HepG2 (cell line): Measurements from ENCODE around the gene SPRED3. TPM values are rescaled to one million over a fixed set of nuclear protein-coding genes. Genes with fewer than 3 reads are reported as not detected.
A peak's percentile ranks its signal among the peaks of the same experiment; 100 is the strongest.

Experiments used
- ATAC-seq: fragments of 200-7000 bp; cut with Tn5 transposase; 3 replicates; pipeline ENCODE4 v1.9.1; 2020; ENCODE audit warnings: mild to moderate bottlenecking, moderate library complexity
- BruUV-seq: library from RNA; stranded (reverse); fragments of 400-500 nt; replicated peaks from 2 replicates; lab custom pipeline; 2021; lab: Mats Ljungman, UMichigan
- CTCF ChIA-PET: fragments of 300-600 bp; formaldehyde crosslinking; extraction: SDS; loops from one replicate; lab custom pipeline; 2021; ENCODE audit warnings: low total read pairs, inconsistent platforms, low intra/inter-chr PET ratio; lab: Yijun Ruan, JAX
- POLR2A ChIA-PET: fragments of 350-600 bp; sonication (Branson Sonifier 250); formaldehyde crosslinking; loops from one replicate; lab custom pipeline; 2020; ENCODE audit warnings: antibody characterized with exemption, inconsistent platforms; lab: Yijun Ruan, JAX
- DNase-seq: peaks from one replicate; pipeline ENCODE4 v3.0.0-alpha.2; 2015; ENCODE audit warnings: low spot score
- FAIRE-seq: peaks from 3 replicates; lab custom pipeline; 2011; peaks lifted over from hg19 to GRCh38; lab: Jason Lieb, UNC
- H2AFZ ChIP-seq: one replicate; pipeline ENCODE4 v1.6.1; 2011; ENCODE audit warnings: low read length, inconsistent platforms
- H3K27ac ChIP-seq: fragments of 300-600 bp; 3 replicates; pipeline ENCODE4 v1.8.0; 2011; ENCODE audit warnings: mixed run types, mild to moderate bottlenecking, mixed read lengths, low read length, inconsistent platforms; ENCODE audit not compliant: insufficient read depth; ENCODE audit errors: extremely low read length
- H3K27me3 ChIP-seq, 2 experiments: fragments of 200-600 bp in 1 of 2; 2 replicates in 1 of 2; 3 replicates in 1 of 2; pipeline versions ENCODE4 v1.6.0 to v1.8.0; 2011; ENCODE audit warnings: low read length in 2 of 2, mild to moderate bottlenecking in 2 of 2, moderate library complexity in 2 of 2, inconsistent platforms in 1 of 2; ENCODE audit not compliant: insufficient read depth in 2 of 2, control insufficient read depth in 1 of 2
- H3K36me3 ChIP-seq, 2 experiments: fragments of 200-600 bp in 1 of 2; replicated peaks in 1 of 2; 2 replicates in 1 of 2; 3 replicates in 1 of 2; pipeline versions ENCODE4 v1.5.1 to v1.8.0; 2011; ENCODE audit warnings: low read length in 2 of 2, inconsistent platforms in 1 of 2; ENCODE audit not compliant: insufficient read depth in 2 of 2, control insufficient read depth in 1 of 2
- H3K4me1 ChIP-seq: 2 replicates; pipeline ENCODE4 v1.5.1; 2012; ENCODE audit warnings: low read length, inconsistent platforms; ENCODE audit not compliant: insufficient read depth
- H3K4me2 ChIP-seq: 2 replicates; pipeline ENCODE4 v1.6.0; 2011; ENCODE audit warnings: low read depth, low read length, inconsistent platforms
- H3K4me3 ChIP-seq, 3 experiments: fragments of 200-600 bp in 1 of 3; sonication (generic), shearing (Covaris generic) in 1 of 3; replicated peaks in 1 of 3; 2 replicates each; pipeline ENCODE4 v1.5.1; 2011 to 2016; ENCODE audit warnings: low read length in 3 of 3, inconsistent platforms in 2 of 3, low read depth in 2 of 3, mild to moderate bottlenecking in 2 of 3, control low read depth in 1 of 3, mixed read lengths in 1 of 3; ENCODE audit not compliant: insufficient read depth in 1 of 3
- H3K79me2 ChIP-seq: one replicate; pipeline ENCODE4 v1.6.1; 2011; ENCODE audit warnings: low read length, inconsistent platforms; ENCODE audit not compliant: insufficient read depth
- H3K9ac ChIP-seq: 2 replicates; pipeline ENCODE4 v1.6.0; 2011; ENCODE audit warnings: mild to moderate bottlenecking, low read depth, low read length, inconsistent platforms; ENCODE audit not compliant: insufficient read depth
- H3K9me3 ChIP-seq: 2 replicates; pipeline ENCODE4 v1.5.1; 2012; ENCODE audit warnings: mild to moderate bottlenecking, low read length
- H4K20me1 ChIP-seq: 2 replicates; pipeline ENCODE4 v1.6.0; 2011; ENCODE audit warnings: inconsistent platforms, mild to moderate bottlenecking, low read length, moderate library complexity; ENCODE audit not compliant: insufficient read depth
- CEBPG ChIP-seq: IDR thresholded peaks from 2 replicates; pipeline ENCODE4 v1.6.1; 2016
- FOXA3 ChIP-seq: IDR thresholded peaks from 2 replicates; pipeline ENCODE4 v1.6.1; 2016; ENCODE audit warnings: missing genetic modification reagents, missing compliant biosample characterization
- PAF1 ChIP-seq: IDR thresholded peaks from 2 replicates; pipeline ENCODE4 v1.6.1; 2016; ENCODE audit warnings: missing genetic modification reagents, missing compliant biosample characterization
- RFX1 ChIP-seq: fragments of 450-650 bp; IDR thresholded peaks from 2 replicates; pipeline ENCODE4 v1.6.1; 2017
- ZHX2 ChIP-seq, 2 experiments: sonication (generic) in 1 of 2; formaldehyde crosslinking in 1 of 2; IDR thresholded peaks; 2 replicates each; pipeline versions ENCODE4 v1.6.1 to v1.9.0; 2014 to 2022; ENCODE audit warnings: antibody characterized with exemption in 1 of 2, borderline replicate concordance in 1 of 2, inconsistent platforms in 1 of 2, low read depth in 1 of 2, missing genetic modification reagents in 1 of 2
- ZSCAN21 ChIP-seq: sonication (generic); formaldehyde crosslinking; IDR thresholded peaks from 2 replicates; pipeline ENCODE4 v1.8.0; 2022; ENCODE audit warnings: mild to moderate bottlenecking, missing genetic modification reagents, moderate library complexity, borderline replicate concordance
- WGBS: methylation state at CpG from one replicate; pipeline ENCODE4 v1.1.6; 2017; ENCODE audit warnings: low lambda C conversion rate; 5-methylcytosine and 5-hydroxymethylcytosine counted together
- in situ Hi-C: cut with HindIII; loops from 2 replicates; pipeline ENCODE4 v1.10.0; 2017; ENCODE audit warnings: low pct_unique_long_range_greater_than_20kb; ENCODE audit not compliant: extremely low pct_ligation_motif_present
- intact Hi-C: fragments of 100-400 bp; cut with micrococcal nuclease; formaldehyde crosslinking; loops from one replicate; pipeline ENCODE4 v1.10.0; 2022; ENCODE audit not compliant: unreplicated experiment
- polyA plus RNA-seq, 8 experiments: library from polyadenylated mRNA; depleted of rRNA in 3 of 8; stranded (reverse) in 7 of 8; unstranded in 1 of 8; fragments of >200 nt; fragmentation: Illumina TruSeq in 4 of 8; extraction: Trizol in 4 of 8; gene quantifications; 2 replicates each; pipeline versions ENCODE4 v1.2.1 to v1.2.3, GENCODE V29; 2011 to 2016; ENCODE audit warnings: low read depth in 4 of 8, missing spikeins in 1 of 8, mixed read lengths in 1 of 8; ENCODE audit not compliant: insufficient read depth in 1 of 8
- total RNA-seq, 5 experiments: library from RNA; depleted of rRNA; stranded (reverse); fragments of >200 nt; fragmentation: Illumina TruSeq; extraction: Trizol; gene quantifications; 2 replicates each; pipeline ENCODE4 v1.2.3, GENCODE V29; 2016; ENCODE audit warnings: low read depth in 1 of 5

Gene SPRED3
- total and polyA plus RNA-seq, 2 of the 13 experiments (the other 11 are each of a cell fraction or from before 2014, with no cell fraction given): 0.15 to 0.17 TPM

GRCh38 chr19:38400361-38400760, 11.9 kb downstream of the SPRED3 start (continued):
- TF ChIP-seq ZHX2 (IDR thresholded peaks at IDR 0.05; ENCODE audit: low read depth) (no peak), ZHX2 (CRISPR knock-in tag; IDR thresholded peaks at IDR 0.05; ENCODE audit: borderline replicate concordance) (no peak), PAF1 (CRISPR knock-in tag) (no peak), ZSCAN21 (CRISPR knock-in tag) (no peak)

GRCh38 chr19:38401148-38401547, 12.7 kb downstream of the SPRED3 start:
- Histone ChIP-seq H3K36me3 (no peaks in the 10 kb centered on the region), H3K79me2 (no peaks in the 10 kb centered on the region), H3K4me2 (no peak overlapping the region), H3K9ac (no peak overlapping the region), H2AFZ (no peak overlapping the region), H3K4me1 (no peaks in the 10 kb centered on the region), H3K27ac (no peak overlapping the region), H4K20me1 (no peaks in the 10 kb centered on the region), H3K4me3 (no peak overlapping the region), H3K9me3 (no peaks in the 10 kb centered on the region), H3K27me3 (peaks cover 6 to 31% of the 10 kb centered on the region in 2 experiments; a peak in 4 of 5 replicates)
- ChIA-PET CTCF (no interaction called here), POLR2A (interaction anchor here (2.7 kb wide), 1 partner anchor 26 kb away, joined by 30 read pairs; the partner anchor contains the start of gene PSMD8)
- DNase-seq (peak; percentile 12), FAIRE-seq (no peak), ATAC-seq (no peak)
- 0 out of 2 replicates have a peak, but pooled peaks have one; percentile 15 for TF ChIP-seq FOXA3 (CRISPR knock-in tag)
- TF ChIP-seq CEBPG (CRISPR knock-in tag): no peak
- TF ChIP-seq RFX1: peak; percentile 25; the same call in 1 of the 2 replicates
- BruUV-seq: no TSS peak
- WGBS: 20% methylated on average over 3 of the region's 3 CpGs
- intact Hi-C loops: loop anchor here (5.0 kb wide), 1 partner anchor 231 kb away; no protein-coding TSS in a partner anchor
- in situ Hi-C loops: no loop called here
